Body of pancreas (tissue), 4 donors: ENCODE results near the gene FHOD3. TPM values are rescaled to one million over a fixed set of nuclear protein-coding genes. Genes with fewer than 3 reads are reported as not detected.

Experiments used
- ATAC-seq: fragments of 150-250 bp; one replicate; pipeline ENCODE4 v1.9.1; 2016
- DNase-seq, 4 donors: peaks; one replicate each; pipeline ENCODE4 v3.0.0-alpha.2; 2019
- H3K27ac ChIP-seq, 4 donors: fragments of 200-600 bp; sonication (generic); 1 replicate in 3 of 4; 2 replicates in 1 of 4; pipeline versions ENCODE4 v1.5.1 to v1.6.1; 2016 to 2019; ENCODE audit warnings: mild to moderate bottlenecking in 1 of 4, mixed read lengths in 1 of 4, moderate library complexity in 1 of 4
- H3K27me3 ChIP-seq, 2 donors: fragments of 200-600 bp; sonication (generic); one replicate each; pipeline ENCODE4 v1.6.0; 2016; ENCODE audit warnings: mild to moderate bottlenecking in 1 of 2
- H3K36me3 ChIP-seq, 2 donors: fragments of 200-600 bp; sonication (generic); replicated peaks in 1 of 2; 2 replicates each; pipeline ENCODE4 v1.5.1; 2016; ENCODE audit warnings: low read depth in 2 of 2; ENCODE audit not compliant: insufficient read depth in 1 of 2
- H3K4me1 ChIP-seq: fragments of 200-600 bp; sonication (generic); one replicate; pipeline ENCODE4 v1.6.0; 2016
- H3K4me3 ChIP-seq, 2 donors: fragments of 200-600 bp; sonication (generic); 1 replicate in 1 of 2; 2 replicates in 1 of 2; pipeline ENCODE4 v1.5.1; 2016 to 2019
- H3K9me3 ChIP-seq, 3 donors: fragments of 200-600 bp; sonication (generic); 1 replicate in 2 of 3; 2 replicates in 1 of 3; pipeline ENCODE4 v1.5.1; 2016
- CTCF ChIP-seq, 7 experiments: fragments of 450-650 bp in 4 of 7; fragments of 200-600 bp in 3 of 7; sonication (generic) in 3 of 7; IDR thresholded peaks; one replicate each; pipeline ENCODE4 v1.5.1; 2016 to 2019; ENCODE audit warnings: antibody characterized with exemption in 7 of 7
- POLR2A ChIP-seq, 3 donors: fragments of 450-650 bp; IDR thresholded peaks; one replicate each; pipeline ENCODE4 v1.6.1; 2016; ENCODE audit warnings: antibody characterized with exemption in 3 of 3, mild to moderate bottlenecking in 2 of 3
- WGBS, 2 donors: methylation state at CpG; one replicate each; pipeline ENCODE4 v1.1.5; 2017; 5-methylcytosine and 5-hydroxymethylcytosine counted together
- intact Hi-C: fragments of 100-400 bp; cut with DNase I; formaldehyde crosslinking; loops from one replicate; pipeline ENCODE4 v1.15.1; 2023
- total RNA-seq, 2 donors: library from RNA; depleted of rRNA; stranded (reverse); fragments of >200 nt; gene quantifications; one replicate each; pipeline ENCODE4 v1.1.0, GENCODE V29; 2016

Gene FHOD3
- total RNA-seq, 2 donors from 2014 or later = 0.52 to 2.0 TPM

GRCh38 chr18:36602620-36603019 is 305.1 kb downstream of the FHOD3 start:
- no peak for ATAC-seq
- 82 to 89% methylated on average over 4 of the region's 4 CpGs for WGBS, 2 donors

DNA sequence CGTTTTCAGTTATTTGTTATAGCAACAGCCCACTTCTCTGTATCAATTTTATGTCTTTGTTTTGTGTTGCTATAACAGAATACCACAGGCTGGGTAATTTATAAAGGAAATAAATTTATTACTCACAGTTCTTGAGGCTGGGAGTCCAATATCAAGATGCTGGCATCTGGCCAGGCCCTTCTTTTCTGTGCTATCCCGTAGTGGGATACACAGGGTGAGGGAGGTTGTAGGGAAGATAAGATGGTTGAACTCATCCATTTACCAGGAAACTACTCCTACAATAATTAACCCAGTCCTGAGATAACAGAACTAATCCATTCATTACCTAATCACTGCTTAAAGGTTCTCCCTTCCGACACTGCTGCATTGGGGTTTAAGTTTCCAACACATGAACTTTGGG is 310.6 kb downstream of the FHOD3 start:
- no peak for TF ChIP-seq CTCF (IDR thresholded peaks at IDR 0.05)
- TF ChIP-seq POLR2A (IDR thresholded peaks at IDR 0.05) = no peak
- DNase-seq (peak in 1 of 4 donors; percentile 20), ATAC-seq (no peak)
- WGBS, 2 donors = 31 to 48% methylated on average over 3 of the region's 3 CpGs
- H3K4me1 ChIP-seq = no peaks in the 10 kb centered on the region
- H3K9me3 ChIP-seq = no peaks in the 10 kb centered on the region
- intact Hi-C loops = no loop called here
- no peak overlapping the region for H3K4me3 ChIP-seq
- no peaks in the 10 kb centered on the region for H3K36me3 ChIP-seq
- H3K27me3 ChIP-seq = no peaks in the 10 kb centered on the region
- H3K27ac ChIP-seq = no peak overlapping the region

More at GRCh38 chr18:36602620-36603019, 305.1 kb downstream of the FHOD3 start:
- intact Hi-C loops = no loop called here
- H3K36me3 ChIP-seq = no peaks in the 10 kb centered on the region
- no peaks in the 10 kb centered on the region for H3K27me3 ChIP-seq
- no peaks in the 10 kb centered on the region for H3K4me1 ChIP-seq
- H3K4me3 ChIP-seq = no peak overlapping the region
- H3K27ac ChIP-seq = no peak overlapping the region
- TF ChIP-seq CTCF (IDR thresholded peaks at IDR 0.05) (no peak), POLR2A (IDR thresholded peaks at IDR 0.05) (no peak)
- DNase-seq = no peak
- no peaks in the 10 kb centered on the region for H3K9me3 ChIP-seq

GRCh38 chr18:36610258-36610657 is 312.7 kb downstream of the FHOD3 start:
- intact Hi-C loops = no loop called here
- no peaks in the 10 kb centered on the region for H3K27me3 ChIP-seq
- H3K4me3 ChIP-seq = no peak overlapping the region
- H3K9me3 ChIP-seq = no peaks in the 10 kb centered on the region
- no peak for ATAC-seq
- TF ChIP-seq POLR2A (IDR thresholded peaks at IDR 0.05) (no peak), CTCF (IDR thresholded peaks at IDR 0.05) (no peak)
- H3K27ac ChIP-seq = no peak overlapping the region
- no peak for DNase-seq
- no peaks in the 10 kb centered on the region for H3K36me3 ChIP-seq
- H3K4me1 ChIP-seq = no peaks in the 10 kb centered on the region
- WGBS, 2 donors = 82 to 92% methylated on average over 8 of the region's 8 CpGs

- no peak overlapping the region for H3K27ac ChIP-seq
- no peaks in the 10 kb centered on the region for H3K36me3 ChIP-seq
- H3K4me1 ChIP-seq = no peaks in the 10 kb centered on the region
- no peak overlapping the region for H3K4me3 ChIP-seq
- H3K9me3 ChIP-seq = no peaks in the 10 kb centered on the region
- DNase-seq (no peak), ATAC-seq (no peak)
- 70 to 83% methylated on average over 2 of the region's 2 CpGs for WGBS, 2 donors
- no peaks in the 10 kb centered on the region for H3K27me3 ChIP-seq
- TF ChIP-seq POLR2A (IDR thresholded peaks at IDR 0.05) (no peak), CTCF (IDR thresholded peaks at IDR 0.05) (no peak)
- intact Hi-C loops = no loop called here
Observed at GRCh38 chr18:36610661-36611060, 313.1 kb downstream of the FHOD3 start.

DNA sequence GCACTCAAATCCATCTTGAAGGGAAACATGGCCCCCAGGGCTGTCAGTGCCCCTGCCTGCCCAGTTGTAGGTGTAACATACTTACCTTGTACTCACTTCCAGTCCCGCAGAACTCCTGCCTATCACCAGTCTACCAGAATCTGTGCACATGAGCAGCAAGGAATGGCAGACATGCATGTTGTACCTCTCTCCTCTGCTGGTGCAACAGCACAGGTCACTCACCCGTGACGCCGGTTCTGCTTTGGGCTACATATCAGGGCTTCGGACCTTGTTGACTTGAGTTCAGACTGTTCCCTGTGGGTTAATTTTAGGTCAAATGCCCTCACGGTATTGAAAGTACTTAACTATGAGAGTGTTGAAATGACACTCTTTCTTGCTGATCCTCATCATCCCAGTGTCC is 315.6 kb downstream of the FHOD3 start:
- intact Hi-C loops = no loop called here
- no peaks in the 10 kb centered on the region for H3K36me3 ChIP-seq
- no peak overlapping the region for H3K4me3 ChIP-seq
- H3K27me3 ChIP-seq = no peaks in the 10 kb centered on the region
- H3K9me3 ChIP-seq = no peaks in the 10 kb centered on the region
- no peaks in the 10 kb centered on the region for H3K4me1 ChIP-seq
- no peak overlapping the region for H3K27ac ChIP-seq
- TF ChIP-seq POLR2A (IDR thresholded peaks at IDR 0.05) = no peak
- TF ChIP-seq CTCF (IDR thresholded peaks at IDR 0.05) = no peak
- 95 to 97% methylated on average over 6 of the region's 6 CpGs for WGBS, 2 donors
- ATAC-seq (no peak), DNase-seq (no peak)
